ENCODE results near the gene LNP1.

DNA sequence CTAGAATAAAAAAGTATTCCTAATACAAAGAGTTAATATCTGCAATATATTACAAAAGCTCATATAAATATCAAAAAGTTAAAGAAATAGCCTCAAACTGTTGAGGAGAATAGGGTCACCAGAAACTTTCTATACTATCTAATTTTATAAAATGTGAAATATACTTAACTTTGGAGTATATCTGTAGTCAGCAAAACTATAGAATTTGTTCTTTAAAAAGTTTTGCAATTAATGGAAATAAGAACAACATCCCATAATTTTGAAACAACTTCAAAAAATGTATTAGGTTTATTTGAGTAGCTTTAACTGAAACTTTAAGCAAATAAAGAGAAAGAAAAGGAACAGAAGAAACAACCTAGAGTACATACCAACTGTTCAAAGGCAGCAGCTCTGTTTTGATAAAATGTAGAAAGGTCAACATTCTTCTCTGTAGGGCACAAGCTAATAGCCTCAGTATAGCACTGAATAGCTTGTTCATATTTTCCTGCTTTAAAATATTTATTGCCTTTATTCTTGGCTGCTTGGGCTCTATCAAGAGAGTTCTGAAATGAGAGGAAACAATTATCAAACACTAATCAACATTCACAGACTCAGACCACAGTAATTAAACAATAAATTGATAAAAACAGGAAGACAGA is 14.8 kb upstream of the LNP1 start:
- TF ChIP-seq CTCF (IDR thresholded peaks at IDR 0.05) (no peak), NFYB (CRISPR knock-in tag; conservative IDR thresholded peaks at IDR 0.05; ENCODE audit: low read depth) (no peak), JUN (CRISPR knock-in tag; IDR thresholded peaks at IDR 0.05) (no peak), CBFB (CRISPR knock-in tag; IDR thresholded peaks at IDR 0.05; ENCODE audit: low read depth) (no peak), KAT7 (CRISPR knock-in tag; IDR thresholded peaks at IDR 0.05; ENCODE audit: borderline replicate concordance) (no peak), IRF1 (CRISPR knock-in tag; IDR thresholded peaks at IDR 0.05) (no peak)
- TF ChIP-seq, protein P1, sequence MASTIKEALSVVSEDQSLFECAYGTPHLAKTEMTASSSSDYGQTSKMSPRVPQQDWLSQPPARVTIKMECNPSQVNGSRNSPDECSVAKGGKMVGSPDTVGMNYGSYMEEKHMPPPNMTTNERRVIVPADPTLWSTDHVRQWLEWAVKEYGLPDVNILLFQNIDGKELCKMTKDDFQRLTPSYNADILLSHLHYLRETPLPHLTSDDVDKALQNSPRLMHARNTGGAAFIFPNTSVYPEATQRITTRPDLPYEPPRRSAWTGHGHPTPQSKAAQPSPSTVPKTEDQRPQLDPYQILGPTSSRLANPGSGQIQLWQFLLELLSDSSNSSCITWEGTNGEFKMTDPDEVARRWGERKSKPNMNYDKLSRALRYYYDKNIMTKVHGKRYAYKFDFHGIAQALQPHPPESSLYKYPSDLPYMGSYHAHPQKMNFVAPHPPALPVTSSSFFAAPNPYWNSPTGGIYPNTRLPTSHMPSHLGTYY (CRISPR knock-in tag; IDR thresholded peaks at IDR 0.05): no peak
